ENCODE results near the gene SAE1. TPM values are rescaled to one million over a fixed set of nuclear protein-coding genes. Genes with fewer than 3 reads are reported as not detected.

Gene SAE1
- total and polyA plus RNA-seq, 10 of the 15 experiments (the other 5 are each of a cell fraction or from before 2014, with no cell fraction given): 62.0 to 246 (median 148) TPM

DNA sequence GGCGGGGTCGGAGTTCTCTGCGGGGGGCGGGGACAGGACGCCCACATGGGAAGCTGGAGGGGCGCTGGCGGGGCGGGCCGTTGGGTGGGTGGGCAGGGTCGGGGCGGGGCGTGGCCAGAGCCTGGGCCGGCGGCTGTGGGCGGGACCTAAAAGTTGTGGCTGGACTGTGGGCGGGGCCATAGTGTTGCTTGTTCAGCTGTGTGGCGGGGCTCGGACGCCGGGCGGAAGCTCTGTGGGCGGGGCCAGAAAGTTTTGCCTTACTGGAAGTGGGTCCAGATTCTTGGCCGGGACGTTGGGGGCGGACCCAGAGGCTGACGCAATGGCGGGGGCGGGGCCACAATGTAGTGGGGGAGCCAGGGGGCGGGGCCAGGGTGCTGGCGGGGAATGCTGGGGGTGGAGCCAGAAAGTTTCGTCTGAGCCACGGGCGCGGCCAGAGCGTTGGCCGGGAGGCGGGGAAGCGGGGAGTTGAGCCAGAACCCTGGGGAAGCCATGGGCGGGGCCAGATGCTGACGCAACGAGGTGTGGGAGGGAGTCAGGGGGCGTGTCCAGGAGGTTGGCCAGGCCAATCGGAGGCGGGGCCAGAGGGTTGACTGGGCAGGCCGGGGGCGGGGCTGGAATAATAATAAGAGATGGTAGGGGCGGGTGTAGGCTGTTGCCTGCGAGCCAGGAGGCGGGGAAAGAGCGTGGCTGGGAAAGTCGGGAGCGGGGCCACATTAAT, 126.2 kb downstream of the SAE1 start (continued):
- TF ChIP-seq, protein P1, sequence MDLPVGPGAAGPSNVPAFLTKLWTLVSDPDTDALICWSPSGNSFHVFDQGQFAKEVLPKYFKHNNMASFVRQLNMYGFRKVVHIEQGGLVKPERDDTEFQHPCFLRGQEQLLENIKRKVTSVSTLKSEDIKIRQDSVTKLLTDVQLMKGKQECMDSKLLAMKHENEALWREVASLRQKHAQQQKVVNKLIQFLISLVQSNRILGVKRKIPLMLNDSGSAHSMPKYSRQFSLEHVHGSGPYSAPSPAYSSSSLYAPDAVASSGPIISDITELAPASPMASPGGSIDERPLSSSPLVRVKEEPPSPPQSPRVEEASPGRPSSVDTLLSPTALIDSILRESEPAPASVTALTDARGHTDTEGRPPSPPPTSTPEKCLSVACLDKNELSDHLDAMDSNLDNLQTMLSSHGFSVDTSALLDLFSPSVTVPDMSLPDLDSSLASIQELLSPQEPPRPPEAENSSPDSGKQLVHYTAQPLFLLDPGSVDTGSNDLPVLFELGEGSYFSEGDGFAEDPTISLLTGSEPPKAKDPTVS (IDR thresholded peaks at IDR 0.05; ENCODE audit: low read depth, low read length): no peak
- TF ChIP-seq ZNF384 (IDR thresholded peaks at IDR 0.05; ENCODE audit: borderline replicate concordance, low read depth, low read length) (no peak), IKZF2 (IDR thresholded peaks at IDR 0.05) (no peak), DPF2 (IDR thresholded peaks at IDR 0.05) (no peak), EGR1 (IDR thresholded peaks at IDR 0.05; ENCODE audit: borderline replicate concordance in 1 of 2, low read depth in 2 of 2, low read length in 2 of 2) (peak in 1 of 2 experiments; percentile 4; a peak in 1 of 3 replicates), CBFB (IDR thresholded peaks at IDR 0.05; ENCODE audit: low read depth) (no peak), RBBP5 (conservative IDR thresholded peaks at IDR 0.05) (no peak), HDAC6 (IDR thresholded peaks at IDR 0.05; ENCODE audit: unreplicated experiment) (no peak), CBX3 (IDR thresholded peaks at IDR 0.05; ENCODE audit: borderline replicate concordance, low read depth) (no peak), CREM (IDR thresholded peaks at IDR 0.05; ENCODE audit: low read depth) (peak; percentile 69), MTA2 (IDR thresholded peaks at IDR 0.05; ENCODE audit: low read depth) (no peak), ETV6 (conservative IDR thresholded peaks at IDR 0.05 in 1 of 2, IDR thresholded peaks at IDR 0.05 in 1 of 2; ENCODE audit: borderline replicate concordance in 1 of 2, low read depth in 1 of 2) (no peak), POLR2AphosphoS2 (IDR thresholded peaks at IDR 0.05; ENCODE audit: low read depth, low read length) (no peak), HDGF (IDR thresholded peaks at IDR 0.05) (peak; percentile 99), ZNF687 (IDR thresholded peaks at IDR 0.05) (no peak), BHLHE40 (IDR thresholded peaks at IDR 0.05; ENCODE audit: borderline replicate concordance in 1 of 2, low read depth in 2 of 2, low read length in 1 of 2) (peak in 1 of 2 experiments; percentile 7; a peak in 1 of 4 replicates)
- TF ChIP-seq, protein P2, sequence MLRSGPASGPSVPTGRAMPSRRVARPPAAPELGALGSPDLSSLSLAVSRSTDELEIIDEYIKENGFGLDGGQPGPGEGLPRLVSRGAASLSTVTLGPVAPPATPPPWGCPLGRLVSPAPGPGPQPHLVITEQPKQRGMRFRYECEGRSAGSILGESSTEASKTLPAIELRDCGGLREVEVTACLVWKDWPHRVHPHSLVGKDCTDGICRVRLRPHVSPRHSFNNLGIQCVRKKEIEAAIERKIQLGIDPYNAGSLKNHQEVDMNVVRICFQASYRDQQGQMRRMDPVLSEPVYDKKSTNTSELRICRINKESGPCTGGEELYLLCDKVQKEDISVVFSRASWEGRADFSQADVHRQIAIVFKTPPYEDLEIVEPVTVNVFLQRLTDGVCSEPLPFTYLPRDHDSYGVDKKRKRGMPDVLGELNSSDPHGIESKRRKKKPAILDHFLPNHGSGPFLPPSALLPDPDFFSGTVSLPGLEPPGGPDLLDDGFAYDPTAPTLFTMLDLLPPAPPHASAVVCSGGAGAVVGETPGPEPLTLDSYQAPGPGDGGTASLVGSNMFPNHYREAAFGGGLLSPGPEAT (IDR thresholded peaks at IDR 0.05; ENCODE audit: low read depth): no peak
- TF ChIP-seq, protein P3, sequence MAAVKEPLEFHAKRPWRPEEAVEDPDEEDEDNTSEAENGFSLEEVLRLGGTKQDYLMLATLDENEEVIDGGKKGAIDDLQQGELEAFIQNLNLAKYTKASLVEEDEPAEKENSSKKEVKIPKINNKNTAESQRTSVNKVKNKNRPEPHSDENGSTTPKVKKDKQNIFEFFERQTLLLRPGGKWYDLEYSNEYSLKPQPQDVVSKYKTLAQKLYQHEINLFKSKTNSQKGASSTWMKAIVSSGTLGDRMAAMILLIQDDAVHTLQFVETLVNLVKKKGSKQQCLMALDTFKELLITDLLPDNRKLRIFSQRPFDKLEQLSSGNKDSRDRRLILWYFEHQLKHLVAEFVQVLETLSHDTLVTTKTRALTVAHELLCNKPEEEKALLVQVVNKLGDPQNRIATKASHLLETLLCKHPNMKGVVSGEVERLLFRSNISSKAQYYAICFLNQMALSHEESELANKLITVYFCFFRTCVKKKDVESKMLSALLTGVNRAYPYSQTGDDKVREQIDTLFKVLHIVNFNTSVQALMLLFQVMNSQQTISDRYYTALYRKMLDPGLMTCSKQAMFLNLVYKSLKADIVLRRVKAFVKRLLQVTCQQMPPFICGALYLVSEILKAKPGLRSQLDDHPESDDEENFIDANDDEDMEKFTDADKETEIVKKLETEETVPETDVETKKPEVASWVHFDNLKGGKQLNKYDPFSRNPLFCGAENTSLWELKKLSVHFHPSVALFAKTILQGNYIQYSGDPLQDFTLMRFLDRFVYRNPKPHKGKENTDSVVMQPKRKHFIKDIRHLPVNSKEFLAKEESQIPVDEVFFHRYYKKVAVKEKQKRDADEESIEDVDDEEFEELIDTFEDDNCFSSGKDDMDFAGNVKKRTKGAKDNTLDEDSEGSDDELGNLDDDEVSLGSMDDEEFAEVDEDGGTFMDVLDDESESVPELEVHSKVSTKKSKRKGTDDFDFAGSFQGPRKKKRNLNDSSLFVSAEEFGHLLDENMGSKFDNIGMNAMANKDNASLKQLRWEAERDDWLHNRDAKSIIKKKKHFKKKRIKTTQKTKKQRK (IDR thresholded peaks at IDR 0.05; ENCODE audit: low read depth, low read length): no peak

All from GM12878 (cell line).